Fibroblast of the aortic adventitia (primary cell): ENCODE measurements around the gene NPSR1. TPM values are rescaled to one million over a fixed set of nuclear protein-coding genes. Genes with fewer than 3 reads are reported as not detected.
"Not testable (repeated sequence)": the region's sequence is repeated elsewhere in the genome, so short reads cannot be mapped to it uniquely, and the experiment has no call there.

Experiments used
- DNase-seq: peaks from one replicate; pipeline ENCODE4 v3.0.0-alpha.2; 2010; ENCODE audit warnings: low read depth
- H3K4me3 ChIP-seq: 2 replicates; pipeline ENCODE4 v1.5.1; 2011; ENCODE audit warnings: low read depth, mild to moderate bottlenecking, control low read depth, low read length, moderate library complexity
- total RNA-seq: library from RNA; depleted of rRNA; stranded (reverse); fragments of >200 nt; gene quantifications from 2 replicates; pipeline ENCODE4 v1.2.3, GENCODE V29; 2012; ENCODE audit warnings: low replicate concordance
- TF ChIP-seq, protein P1 (sequence below): IDR thresholded peaks from 2 replicates; pipeline ENCODE4 v1.5.1; 2011; ENCODE audit warnings: mild to moderate bottlenecking, low read length, control low read depth, inconsistent platforms; ENCODE audit not compliant: insufficient read depth

Gene NPSR1
- total RNA-seq, 1 donor, result not detected

- no peak overlapping the region for H3K4me3 ChIP-seq
- DNase-seq, result no peak
- TF ChIP-seq, protein P1, sequence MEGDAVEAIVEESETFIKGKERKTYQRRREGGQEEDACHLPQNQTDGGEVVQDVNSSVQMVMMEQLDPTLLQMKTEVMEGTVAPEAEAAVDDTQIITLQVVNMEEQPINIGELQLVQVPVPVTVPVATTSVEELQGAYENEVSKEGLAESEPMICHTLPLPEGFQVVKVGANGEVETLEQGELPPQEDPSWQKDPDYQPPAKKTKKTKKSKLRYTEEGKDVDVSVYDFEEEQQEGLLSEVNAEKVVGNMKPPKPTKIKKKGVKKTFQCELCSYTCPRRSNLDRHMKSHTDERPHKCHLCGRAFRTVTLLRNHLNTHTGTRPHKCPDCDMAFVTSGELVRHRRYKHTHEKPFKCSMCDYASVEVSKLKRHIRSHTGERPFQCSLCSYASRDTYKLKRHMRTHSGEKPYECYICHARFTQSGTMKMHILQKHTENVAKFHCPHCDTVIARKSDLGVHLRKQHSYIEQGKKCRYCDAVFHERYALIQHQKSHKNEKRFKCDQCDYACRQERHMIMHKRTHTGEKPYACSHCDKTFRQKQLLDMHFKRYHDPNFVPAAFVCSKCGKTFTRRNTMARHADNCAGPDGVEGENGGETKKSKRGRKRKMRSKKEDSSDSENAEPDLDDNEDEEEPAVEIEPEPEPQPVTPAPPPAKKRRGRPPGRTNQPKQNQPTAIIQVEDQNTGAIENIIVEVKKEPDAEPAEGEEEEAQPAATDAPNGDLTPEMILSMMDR, result no peak
These were observed 129.6 kb downstream of the NPSR1 start for GRCh38 chr7:34787586-34787985.

- no peak overlapping the region for H3K4me3 ChIP-seq
- no peak for DNase-seq
- TF ChIP-seq, protein P1, result no peak
These were observed 148.8 kb downstream of the NPSR1 start for GRCh38 chr7:34806831-34807230.

GRCh38 chr7:34807548-34808340 lies 149.7 kb downstream of the NPSR1 start:
- TF ChIP-seq, protein P1, result no peak

GRCh38 chr7:34814203-34814842 lies 156.3 kb downstream of the NPSR1 start:
- H3K4me3 ChIP-seq, result not testable (repeated sequence)

More at GRCh38 chr7:34807548-34808340, 149.7 kb downstream of the NPSR1 start:
- DNase-seq, result no peak
- H3K4me3 ChIP-seq, result no peak overlapping the region

GRCh38 chr7:34821932-34822558 lies 164.0 kb downstream of the NPSR1 start:
- no peak overlapping the region for H3K4me3 ChIP-seq
- DNase-seq, result no peak
- TF ChIP-seq, protein P1, result no peak

More at GRCh38 chr7:34814203-34814842, 156.3 kb downstream of the NPSR1 start:
- not testable (repeated sequence) for DNase-seq

GRCh38 chr7:34823650-34824258 lies 165.7 kb downstream of the NPSR1 start:
- DNase-seq, result peak; percentile 67
- H3K4me3 ChIP-seq, result no peak overlapping the region

More at GRCh38 chr7:34823650-34824258, 165.7 kb downstream of the NPSR1 start:
- TF ChIP-seq, protein P1, result peak; percentile 96
